ENCODE measurements around the gene SLC10A6. TPM values are rescaled to one million over a fixed set of nuclear protein-coding genes. Genes with fewer than 3 reads are reported as not detected.

The SLC10A6 gene, protein sequence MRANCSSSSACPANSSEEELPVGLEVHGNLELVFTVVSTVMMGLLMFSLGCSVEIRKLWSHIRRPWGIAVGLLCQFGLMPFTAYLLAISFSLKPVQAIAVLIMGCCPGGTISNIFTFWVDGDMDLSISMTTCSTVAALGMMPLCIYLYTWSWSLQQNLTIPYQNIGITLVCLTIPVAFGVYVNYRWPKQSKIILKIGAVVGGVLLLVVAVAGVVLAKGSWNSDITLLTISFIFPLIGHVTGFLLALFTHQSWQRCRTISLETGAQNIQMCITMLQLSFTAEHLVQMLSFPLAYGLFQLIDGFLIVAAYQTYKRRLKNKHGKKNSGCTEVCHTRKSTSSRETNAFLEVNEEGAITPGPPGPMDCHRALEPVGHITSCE
- total RNA-seq (2022; extraction: Qiagen RNA extraction; ENCODE audit: low read depth): not detected in 5 replicates

DNA sequence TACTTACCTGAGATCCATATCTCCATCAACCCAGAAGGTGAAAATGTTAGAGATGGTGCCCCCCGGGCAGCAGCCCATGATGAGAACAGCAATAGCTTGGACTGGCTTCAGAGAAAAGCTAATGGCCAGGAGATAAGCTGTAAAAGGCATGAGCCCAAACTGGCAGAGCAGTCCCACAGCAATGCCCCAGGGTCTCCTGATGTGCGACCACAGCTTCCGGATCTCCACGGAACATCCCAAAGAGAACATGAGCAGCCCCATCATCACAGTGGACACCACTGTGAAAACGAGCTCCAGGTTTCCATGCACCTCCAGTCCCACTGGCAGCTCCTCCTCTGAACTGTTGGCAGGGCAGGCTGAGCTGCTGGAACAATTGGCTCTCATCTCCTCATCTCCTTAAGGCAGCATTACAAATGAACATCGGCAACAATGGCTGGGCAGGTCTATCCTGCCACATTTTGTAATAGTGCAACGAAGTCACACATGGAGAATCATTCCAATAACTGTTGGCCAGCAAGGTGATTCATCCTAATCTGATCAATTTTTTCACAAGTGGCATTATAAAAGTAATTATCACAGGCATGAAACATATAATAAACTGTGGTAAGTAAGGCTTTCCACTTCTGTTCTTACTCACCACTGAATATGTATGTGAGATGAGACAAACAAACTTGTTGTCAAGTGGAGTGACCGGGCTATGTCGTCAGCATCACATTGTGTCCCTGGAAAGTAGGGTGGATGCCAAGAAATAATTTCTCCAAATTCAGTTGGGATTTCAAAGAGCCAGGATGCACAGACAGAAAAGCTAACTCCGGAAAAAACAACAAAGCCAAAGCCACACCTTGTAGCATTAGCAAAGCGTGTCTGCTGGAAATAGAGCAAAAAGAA, at the start of gene SLC10A6:
TSS of gene SLC10A6 (minus strand) at position 653 of the 888 bp plus-strand sequence. CDS start at position 384, 269 bp downstream.

DNA sequence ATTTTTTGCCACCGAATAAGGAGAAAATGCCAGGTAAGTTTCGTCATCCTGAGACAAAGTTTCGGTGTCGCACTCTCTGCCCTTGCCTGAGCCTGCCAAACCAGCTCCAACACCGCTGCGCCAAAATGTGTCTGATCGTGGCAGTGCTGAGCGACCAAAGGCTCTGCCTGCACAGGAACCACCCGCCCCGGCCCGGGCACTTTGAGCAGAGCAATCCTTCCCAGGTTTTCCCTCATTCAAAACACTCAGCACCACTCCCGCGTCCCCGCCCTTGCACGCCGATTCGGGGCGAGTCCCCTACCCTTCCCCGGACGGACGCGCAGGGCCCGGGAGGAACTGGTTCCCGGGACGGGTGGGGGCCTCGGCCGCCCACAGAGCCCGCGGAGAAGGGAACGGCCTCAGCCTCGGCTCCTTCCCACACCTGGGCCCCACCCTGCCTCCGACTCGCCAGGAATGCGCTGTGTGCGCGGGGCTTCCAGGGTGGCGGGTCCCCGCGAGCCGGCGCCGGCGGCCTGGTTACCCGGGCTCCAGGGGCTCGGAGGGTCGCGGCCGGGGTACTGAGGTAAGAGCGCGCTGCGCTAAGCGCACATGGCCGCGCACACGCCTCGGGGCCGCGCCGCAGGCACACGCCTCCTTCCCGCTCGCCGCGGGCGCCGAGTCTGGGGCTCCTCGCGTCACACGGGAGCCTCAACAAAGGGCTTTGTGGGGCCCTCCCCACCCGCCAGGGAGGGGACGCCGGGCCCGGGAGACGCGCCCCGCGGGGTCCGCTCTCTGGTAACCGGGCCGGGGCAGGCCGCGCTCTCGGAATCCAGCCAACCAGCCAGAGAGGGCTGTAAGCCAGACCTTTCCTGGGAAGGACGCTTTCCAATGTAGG, 42.8 kb upstream of the SLC10A6 start, which contains the start of gene C4orf36:
TSS of gene C4orf36 (minus strand) at position 661 of the 874 bp plus-strand sequence. CDS start 902 bp downstream, outside the sequence.

Other genes with a start within 250 kb of the SLC10A6 start
- 0.99 to 2.5 TPM (median 1.6 TPM) in 5 replicates for gene C4orf36, start 43.0 kb upstream of the SLC10A6 start, total RNA-seq (2022; extraction: Qiagen RNA extraction; ENCODE audit: low read depth)
- gene AFF1, start 85.6 kb upstream of the SLC10A6 start, total RNA-seq (2022; extraction: Qiagen RNA extraction; ENCODE audit: low read depth): 5.5 to 11.3 TPM (median 10.3 TPM) in 5 replicates